Hepatocyte (in vitro differentiated cells): ENCODE data around the gene RABGGTA.
A peak's percentile ranks its signal among the peaks of the same experiment; 100 is the strongest.

Experiments used
- CTCF ChIP-seq: fragments of 200-600 bp; sonication (generic); IDR thresholded peaks from 2 replicates; pipeline ENCODE4 v1.5.1; 2016; ENCODE audit warnings: antibody characterized with exemption, mild to moderate bottlenecking; ENCODE audit not compliant: poor library complexity
- EZH2 ChIP-seq: fragments of 200-600 bp; sonication (generic); IDR thresholded peaks from 2 replicates; pipeline ENCODE4 v1.6.1; 2016; ENCODE audit warnings: antibody characterized with exemption, mild to moderate bottlenecking, borderline replicate concordance
- EZH2phosphoT487 ChIP-seq: fragments of 200-600 bp; sonication (generic); IDR thresholded peaks from one replicate; pipeline ENCODE4 v1.6.1; 2018; ENCODE audit warnings: antibody characterized with exemption, mild to moderate bottlenecking, low read depth, moderate library complexity; ENCODE audit not compliant: unreplicated experiment, severe bottlenecking

GRCh38 chr14:24296341-24297157 is 25.2 kb upstream of the RABGGTA start:
- TF ChIP-seq CTCF (peak; percentile 76), EZH2 (no peak), EZH2phosphoT487 (no peak)
